ENCODE data around the gene RPTOR.

Gene RPTOR

GRCh38 chr17:80822700-80823410 is 278.2 kb downstream of the RPTOR start:
- intact Hi-C loops (cut with micrococcal nuclease), result no loop called here
- peaks cover 64% of the 10 kb centered on the region for H3K36me3 Mint-ChIP-seq (ENCODE audit: low read depth)
- no peaks in the 10 kb centered on the region for H3K9me3 Mint-ChIP-seq
- H3K27ac Mint-ChIP-seq, result no peak overlapping the region
- peaks cover 41% of the 10 kb centered on the region for H3K4me1 Mint-ChIP-seq (ENCODE audit: low read depth)
- H3K4me3 Mint-ChIP-seq, result no peak overlapping the region
- no peaks in the 10 kb centered on the region for H3K27me3 Mint-ChIP-seq

DNA sequence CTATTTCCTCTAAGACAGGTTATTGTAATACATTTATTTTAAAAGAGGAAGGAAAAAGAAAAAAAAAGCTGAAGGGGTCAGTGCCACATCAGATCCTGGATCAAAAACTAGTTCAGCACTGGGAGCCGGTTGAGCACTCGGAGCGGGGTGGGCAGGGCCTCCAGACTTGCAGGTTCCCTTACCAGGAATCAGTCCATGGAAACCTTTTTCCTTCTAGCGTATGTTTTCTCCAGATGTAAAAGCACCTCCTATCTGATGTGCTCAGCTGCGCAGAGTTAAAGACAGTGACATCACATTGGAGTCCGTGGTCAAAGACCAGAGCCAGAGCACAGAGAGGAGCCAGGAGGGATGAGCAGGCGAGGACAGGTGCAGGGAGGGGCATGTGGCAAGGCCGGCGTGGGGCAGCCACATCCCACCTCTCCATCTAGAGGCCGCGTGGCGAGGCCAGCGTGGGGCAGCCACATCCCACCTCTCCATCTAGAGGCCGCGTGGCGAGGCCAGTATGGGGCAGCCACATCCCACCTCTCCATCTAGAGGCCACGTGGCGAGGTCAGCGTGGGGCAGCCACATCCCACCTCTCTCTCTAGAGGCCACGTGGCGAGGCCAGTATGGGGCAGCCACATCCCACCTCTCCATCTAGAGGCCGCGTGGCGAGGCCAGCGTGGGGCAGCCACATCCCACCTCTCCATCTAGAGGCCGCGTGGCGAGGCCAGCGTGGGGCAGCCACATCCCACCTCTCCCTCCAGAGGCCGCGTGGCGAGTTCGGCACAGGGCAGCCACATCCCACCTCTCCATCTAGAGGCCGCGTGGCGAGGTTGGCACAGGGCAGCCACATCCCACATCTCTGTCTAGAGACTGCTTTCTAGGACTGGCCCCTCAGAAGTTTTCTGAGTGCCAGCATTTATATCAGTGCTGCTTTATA is 280.2 kb downstream of the RPTOR start:
- peaks cover 28% of the 10 kb centered on the region for H3K4me1 Mint-ChIP-seq (ENCODE audit: low read depth)
- H3K4me3 Mint-ChIP-seq, result no peak overlapping the region
- peaks cover 64% of the 10 kb centered on the region for H3K36me3 Mint-ChIP-seq (ENCODE audit: low read depth)
- no peaks in the 10 kb centered on the region for H3K27me3 Mint-ChIP-seq
- intact Hi-C loops (cut with micrococcal nuclease), result no loop called here
- no peak overlapping the region for H3K27ac Mint-ChIP-seq
- no peaks in the 10 kb centered on the region for H3K9me3 Mint-ChIP-seq

- Mint-ChIP-seq H3K27ac (no peak overlapping the region), H3K4me3 (no peak overlapping the region), H3K9me3 (no peaks in the 10 kb centered on the region), H3K27me3 (no peaks in the 10 kb centered on the region), H3K36me3 (ENCODE audit: low read depth) (peaks cover 64% of the 10 kb centered on the region), H3K4me1 (ENCODE audit: low read depth) (peaks cover 27% of the 10 kb centered on the region)
- intact Hi-C loops (cut with micrococcal nuclease), result no loop called here
Measured at GRCh38 chr17:80825471-80826345, 281.1 kb downstream of the RPTOR start.

GRCh38 chr17:80826346-80826954 is 281.8 kb downstream of the RPTOR start:
- Mint-ChIP-seq H3K36me3 (ENCODE audit: low read depth) (peaks cover 62% of the 10 kb centered on the region), H3K4me3 (no peak overlapping the region), H3K9me3 (no peaks in the 10 kb centered on the region), H3K27me3 (no peaks in the 10 kb centered on the region), H3K4me1 (ENCODE audit: low read depth) (peaks cover 26% of the 10 kb centered on the region), H3K27ac (no peak overlapping the region)
- intact Hi-C loops (cut with micrococcal nuclease), result no loop called here

GRCh38 chr17:80826955-80827645 is 282.5 kb downstream of the RPTOR start:
- Mint-ChIP-seq H3K27ac (no peak overlapping the region), H3K4me1 (ENCODE audit: low read depth) (peaks cover 32% of the 10 kb centered on the region), H3K9me3 (no peaks in the 10 kb centered on the region), H3K27me3 (no peaks in the 10 kb centered on the region), H3K4me3 (no peak overlapping the region), H3K36me3 (ENCODE audit: low read depth) (peaks cover 55% of the 10 kb centered on the region)
- intact Hi-C loops (cut with micrococcal nuclease), result no loop called here

DNA sequence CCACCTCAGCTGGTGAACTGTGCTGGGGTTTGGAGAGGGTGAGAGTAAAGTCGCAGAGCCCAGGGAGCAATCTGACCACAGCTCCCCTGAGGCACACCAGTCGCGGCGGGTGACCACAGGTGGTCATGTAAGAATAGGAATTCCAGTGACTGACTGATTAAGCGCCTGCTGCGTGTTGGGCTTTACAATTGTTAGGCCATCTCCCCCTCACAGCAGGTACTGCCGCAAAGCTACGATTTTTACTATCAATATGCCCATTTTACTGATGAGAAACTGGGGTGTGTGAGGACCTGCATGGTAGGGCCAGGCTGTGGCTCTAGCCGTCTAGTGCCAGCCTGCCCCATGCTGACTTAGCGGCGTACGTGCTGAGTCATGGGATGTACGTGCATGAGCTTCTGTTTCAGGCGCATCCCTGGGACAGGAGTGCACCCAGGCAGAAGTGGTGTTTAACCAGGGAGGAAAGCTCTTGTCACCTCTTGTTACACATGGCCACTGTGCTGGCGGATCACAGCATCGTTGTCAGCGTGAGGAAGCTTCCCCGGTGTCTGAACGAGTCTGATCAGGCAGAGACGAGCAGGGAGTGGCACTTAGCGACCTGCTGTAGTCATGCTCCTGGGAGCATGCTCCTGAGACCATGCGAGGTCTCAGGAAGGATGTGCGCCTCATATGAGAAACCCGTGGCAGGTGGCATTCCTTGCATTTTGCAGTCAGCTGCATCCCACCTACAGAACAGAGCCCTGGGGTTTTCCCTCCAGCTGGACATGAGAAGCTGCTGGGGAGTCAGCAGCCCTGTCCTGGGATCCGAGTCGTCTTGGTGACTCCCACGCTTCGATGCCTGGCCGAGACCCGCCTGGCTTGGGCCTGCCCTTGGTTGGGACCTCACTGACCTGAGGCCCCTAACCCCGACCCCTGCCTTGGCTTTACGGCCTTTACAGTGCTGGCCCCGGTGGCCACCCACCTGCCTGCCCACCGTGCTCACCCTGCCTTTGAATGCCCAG is 283.3 kb downstream of the RPTOR start:
- intact Hi-C loops (cut with micrococcal nuclease), result no loop called here
- H3K27ac Mint-ChIP-seq, result no peak overlapping the region
- H3K36me3 Mint-ChIP-seq (ENCODE audit: low read depth), result peaks cover 47% of the 10 kb centered on the region
- H3K4me3 Mint-ChIP-seq, result no peak overlapping the region
- no peaks in the 10 kb centered on the region for H3K9me3 Mint-ChIP-seq
- no peaks in the 10 kb centered on the region for H3K27me3 Mint-ChIP-seq
- H3K4me1 Mint-ChIP-seq (ENCODE audit: low read depth), result peaks cover 40% of the 10 kb centered on the region

GRCh38 chr17:80829166-80829813 is 284.7 kb downstream of the RPTOR start:
- Mint-ChIP-seq H3K4me1 (ENCODE audit: low read depth) (peaks cover 46% of the 10 kb centered on the region), H3K36me3 (ENCODE audit: low read depth) (peaks cover 37% of the 10 kb centered on the region), H3K27ac (no peak overlapping the region), H3K4me3 (no peak overlapping the region), H3K27me3 (no peaks in the 10 kb centered on the region), H3K9me3 (no peaks in the 10 kb centered on the region)
- intact Hi-C loops (cut with micrococcal nuclease), result no loop called here

DNA sequence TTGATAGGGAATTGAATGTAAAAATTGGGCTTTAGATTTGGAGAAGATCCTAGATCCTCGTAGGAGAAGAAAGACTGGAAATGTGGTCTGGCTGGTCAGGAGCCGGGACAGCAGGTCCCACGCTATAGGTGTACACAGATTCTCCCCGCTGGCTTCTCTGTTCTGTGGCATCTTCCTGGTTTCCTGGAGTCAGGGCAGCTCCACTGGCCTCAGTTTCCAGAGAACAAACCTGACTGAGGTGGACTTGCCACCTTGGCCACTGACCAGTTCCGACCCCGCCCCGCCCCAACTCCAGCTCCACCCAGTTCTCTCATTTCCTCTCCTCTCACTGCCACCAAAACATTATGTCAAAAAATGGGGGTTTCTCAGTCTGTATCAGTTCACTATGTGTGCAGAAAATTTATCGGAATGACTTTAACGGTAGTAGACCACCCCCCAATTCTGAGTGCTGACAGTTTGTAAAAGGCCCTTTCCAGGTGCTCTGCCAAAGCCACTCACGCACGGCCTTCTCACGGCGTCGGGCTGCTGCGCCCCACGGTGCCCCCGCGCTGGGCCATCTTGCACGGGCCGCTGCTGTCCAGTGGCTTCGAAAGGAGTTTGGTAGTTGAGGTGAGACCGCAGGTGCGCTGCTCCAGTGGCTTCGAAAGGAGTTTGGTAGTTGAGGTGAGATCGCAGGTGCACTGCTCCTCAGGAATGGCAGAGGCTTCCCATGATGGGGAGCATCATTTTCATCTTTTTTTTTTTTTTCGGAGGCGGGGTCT is 285.6 kb downstream of the RPTOR start:
- intact Hi-C loops (cut with micrococcal nuclease), result no loop called here
- peaks cover 28% of the 10 kb centered on the region for H3K36me3 Mint-ChIP-seq (ENCODE audit: low read depth)

DNA sequence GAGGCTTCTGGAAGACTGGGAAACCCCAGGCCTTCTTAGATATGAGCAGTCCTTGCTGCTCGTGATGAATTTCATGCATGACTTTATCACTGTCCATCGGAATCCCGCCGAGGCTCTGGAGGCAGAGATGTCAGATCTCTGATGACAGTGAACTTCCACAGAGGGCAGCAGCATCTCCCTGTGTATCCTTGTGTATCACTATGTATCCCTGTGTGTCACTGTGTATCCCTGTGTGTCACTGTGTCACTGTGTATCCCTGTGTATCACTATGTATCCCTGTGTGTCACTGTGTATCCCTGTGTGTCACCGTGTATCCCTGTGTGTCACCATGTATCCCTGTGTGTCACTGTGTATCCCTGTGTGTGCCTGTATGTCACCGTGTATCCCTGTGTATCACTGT is 286.9 kb downstream of the RPTOR start:
- H3K4me3 Mint-ChIP-seq, result no peak overlapping the region
- intact Hi-C loops (cut with micrococcal nuclease), result no loop called here
- H3K27me3 Mint-ChIP-seq, result no peaks in the 10 kb centered on the region
- H3K36me3 Mint-ChIP-seq (ENCODE audit: low read depth), result peaks cover 21% of the 10 kb centered on the region
- H3K9me3 Mint-ChIP-seq, result no peaks in the 10 kb centered on the region
- peaks cover 43% of the 10 kb centered on the region for H3K4me1 Mint-ChIP-seq (ENCODE audit: low read depth)
- H3K27ac Mint-ChIP-seq, result peak overlapping the region; percentile 78

More for the DNA sequence above, 285.6 kb downstream of the RPTOR start:
- peaks cover 46% of the 10 kb centered on the region for H3K4me1 Mint-ChIP-seq (ENCODE audit: low read depth)
- no peaks in the 10 kb centered on the region for H3K27me3 Mint-ChIP-seq
- no peaks in the 10 kb centered on the region for H3K9me3 Mint-ChIP-seq
- no peak overlapping the region for H3K4me3 Mint-ChIP-seq
- H3K27ac Mint-ChIP-seq, result no peak overlapping the region

DNA sequence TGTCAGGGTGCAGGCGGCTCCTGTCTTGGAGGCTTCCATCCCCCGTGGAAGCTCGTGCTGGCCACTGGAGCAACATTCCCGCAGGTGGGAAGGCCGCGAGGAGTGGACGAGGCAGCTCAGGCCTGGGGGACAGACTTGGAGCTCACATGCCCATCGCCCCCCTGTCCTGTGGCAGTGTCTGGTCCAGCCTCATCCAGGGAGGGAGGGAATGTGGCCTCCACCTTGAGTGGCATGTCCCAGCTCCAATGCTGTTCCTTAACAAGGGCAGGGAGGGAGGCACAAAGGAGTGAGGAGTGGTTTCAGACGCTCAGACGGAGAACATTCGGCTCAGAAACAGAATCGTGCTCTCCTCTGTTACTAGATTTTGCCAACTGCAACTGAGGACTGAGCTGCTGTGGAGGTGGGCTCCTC is 287.6 kb downstream of the RPTOR start:
- Mint-ChIP-seq H3K4me1 (ENCODE audit: low read depth) (peaks cover 38% of the 10 kb centered on the region), H3K27ac (peak overlapping the region; percentile 78), H3K36me3 (ENCODE audit: low read depth) (peaks cover 13% of the 10 kb centered on the region), H3K27me3 (no peaks in the 10 kb centered on the region), H3K9me3 (no peaks in the 10 kb centered on the region), H3K4me3 (peak overlapping the region; percentile 11)
- intact Hi-C loops (cut with micrococcal nuclease), result no loop called here

DNA sequence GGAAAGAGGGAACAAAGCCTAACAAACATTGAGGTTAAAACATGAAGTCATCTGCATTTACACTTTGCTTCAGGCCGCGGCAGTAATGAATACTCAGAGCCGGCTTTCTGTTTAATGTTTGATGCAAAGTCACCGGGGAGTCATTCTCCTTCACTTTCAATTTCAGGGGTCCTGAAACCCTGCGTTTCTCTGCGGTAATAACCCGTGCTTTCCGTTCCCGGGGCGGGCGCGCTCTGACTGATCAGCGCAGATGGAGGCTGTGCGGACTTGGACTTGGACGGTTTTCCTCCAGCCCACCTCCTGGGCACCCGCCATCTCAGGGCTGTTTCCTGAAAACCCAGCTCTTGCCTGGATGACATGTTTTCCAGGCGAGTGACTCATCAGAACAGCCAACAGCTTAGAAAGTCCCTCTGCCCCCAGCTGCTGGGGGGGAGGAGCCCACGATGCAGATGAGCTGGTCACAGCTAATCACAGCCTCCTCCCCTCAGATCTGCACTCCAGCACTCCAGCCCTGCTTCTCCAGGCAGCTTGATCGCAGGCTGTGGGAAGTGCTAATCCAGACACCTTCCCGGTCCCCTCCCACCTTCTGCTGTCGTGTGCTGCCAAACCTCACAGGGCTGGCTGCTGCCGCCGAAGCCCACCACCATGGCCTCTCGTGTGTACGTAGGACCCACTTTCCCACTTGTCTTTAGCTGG is 288.4 kb downstream of the RPTOR start:
- H3K4me1 Mint-ChIP-seq (ENCODE audit: low read depth), result peaks cover 30% of the 10 kb centered on the region
- H3K9me3 Mint-ChIP-seq, result no peaks in the 10 kb centered on the region
- peak overlapping the region; percentile 82 for H3K4me3 Mint-ChIP-seq
- H3K27ac Mint-ChIP-seq, result peak overlapping the region; percentile 78
- H3K27me3 Mint-ChIP-seq, result no peaks in the 10 kb centered on the region
- H3K36me3 Mint-ChIP-seq (ENCODE audit: low read depth), result peaks cover 6% of the 10 kb centered on the region
- intact Hi-C loops (cut with micrococcal nuclease), result no loop called here
